Natural killer cell treated with Interleukin-12 subunit alpha and Interleukin-12 subunit beta and Interleukin-15 and Interleukin-18, amount 100 ng/mL, for 72 hours (primary cell): ENCODE measurements around the gene CUX1. TPM values are rescaled to one million over a fixed set of nuclear protein-coding genes. Genes with fewer than 3 reads are reported as not detected.
A peak's percentile ranks its signal among the peaks of the same experiment; 100 is the strongest.
"Not testable (repeated sequence)": the region's sequence is repeated elsewhere in the genome, so short reads cannot be mapped to it uniquely, and the experiment has no call there.

Experiments used
- ATAC-seq, 2 donors: fragments of 150-1000 bp; cut with Tn5 transposase in 1 of 2; sonication (Bioruptor Pico), chemical (Tn5 transposase) in 1 of 2; 2 replicates each; pipeline ENCODE4 v1.10.0; 2021
- DNase-seq: peaks from one replicate; pipeline ENCODE4 v3.0.0; 2022; ENCODE audit warnings: low spot score
- H3K27ac Mint-ChIP-seq, 2 donors: 1 replicate in 1 of 2; 2 replicates in 1 of 2; pipeline ENCODE4 v1.8.0; 2022; ENCODE audit warnings: mixed read lengths in 2 of 2, mild to moderate bottlenecking in 1 of 2, moderate library complexity in 1 of 2
- H3K27me3 Mint-ChIP-seq, 2 donors: 1 replicate in 1 of 2; 2 replicates in 1 of 2; pipeline ENCODE4 v1.8.0; 2022; ENCODE audit warnings: mixed read lengths in 2 of 2
- H3K36me3 Mint-ChIP-seq: one replicate; pipeline ENCODE4 v1.8.0; 2022; ENCODE audit warnings: mixed read lengths
- H3K4me1 Mint-ChIP-seq, 2 donors: 1 replicate in 1 of 2; 2 replicates in 1 of 2; pipeline ENCODE4 v1.8.0; 2022; ENCODE audit warnings: low read depth in 2 of 2, mixed read lengths in 2 of 2, mild to moderate bottlenecking in 1 of 2
- H3K4me3 Mint-ChIP-seq: one replicate; pipeline ENCODE4 v1.8.0; 2022; ENCODE audit warnings: mixed read lengths
- H3K9me3 Mint-ChIP-seq: 2 replicates; pipeline ENCODE4 v1.8.0; 2022; ENCODE audit warnings: mixed read lengths
- total RNA-seq, 2 donors: library from RNA; stranded (reverse); gene quantifications; one replicate each; pipeline ENCODE4 v1.2.3, GENCODE V29; 2022

CUX1 gene
- total RNA-seq, 2 donors from 2014 or later, result 25.2 to 28.5 TPM

DNA sequence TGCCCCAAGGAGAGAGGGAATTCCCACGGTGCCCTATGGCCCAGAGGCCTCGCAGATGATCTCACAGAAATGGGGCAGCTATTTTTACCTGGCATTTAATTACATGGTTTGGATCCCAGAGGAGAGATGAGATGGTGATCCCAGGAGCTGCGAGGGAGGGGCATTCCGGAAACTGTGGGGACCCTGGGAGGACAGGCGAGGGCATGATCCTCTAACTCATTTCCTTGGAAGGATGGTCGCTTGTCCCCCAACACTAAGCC is 478.7 kb downstream of the CUX1 start:
- Mint-ChIP-seq H3K9me3 (no peaks in the 10 kb centered on the region), H3K27me3 (peaks cover 0 to 5% of the 10 kb centered on the region in 2 donors), H3K27ac (no peak overlapping the region), H3K36me3 (no peaks in the 10 kb centered on the region), H3K4me1 (no peaks in the 10 kb centered on the region), H3K4me3 (no peak overlapping the region)
- no peak for ATAC-seq
- DNase-seq, result no peak

- ATAC-seq (no peak), DNase-seq (no peak)
- no peak overlapping the region for H3K4me3 Mint-ChIP-seq
- no peak overlapping the region for H3K27ac Mint-ChIP-seq
- no peaks in the 10 kb centered on the region for H3K9me3 Mint-ChIP-seq
- no peaks in the 10 kb centered on the region for H3K4me1 Mint-ChIP-seq
- H3K27me3 Mint-ChIP-seq, result peaks cover 0 to 2% of the 10 kb centered on the region in 2 donors
- no peaks in the 10 kb centered on the region for H3K36me3 Mint-ChIP-seq
Observed at GRCh38 chr7:102296514-102296913, 479.1 kb downstream of the CUX1 start.

DNA sequence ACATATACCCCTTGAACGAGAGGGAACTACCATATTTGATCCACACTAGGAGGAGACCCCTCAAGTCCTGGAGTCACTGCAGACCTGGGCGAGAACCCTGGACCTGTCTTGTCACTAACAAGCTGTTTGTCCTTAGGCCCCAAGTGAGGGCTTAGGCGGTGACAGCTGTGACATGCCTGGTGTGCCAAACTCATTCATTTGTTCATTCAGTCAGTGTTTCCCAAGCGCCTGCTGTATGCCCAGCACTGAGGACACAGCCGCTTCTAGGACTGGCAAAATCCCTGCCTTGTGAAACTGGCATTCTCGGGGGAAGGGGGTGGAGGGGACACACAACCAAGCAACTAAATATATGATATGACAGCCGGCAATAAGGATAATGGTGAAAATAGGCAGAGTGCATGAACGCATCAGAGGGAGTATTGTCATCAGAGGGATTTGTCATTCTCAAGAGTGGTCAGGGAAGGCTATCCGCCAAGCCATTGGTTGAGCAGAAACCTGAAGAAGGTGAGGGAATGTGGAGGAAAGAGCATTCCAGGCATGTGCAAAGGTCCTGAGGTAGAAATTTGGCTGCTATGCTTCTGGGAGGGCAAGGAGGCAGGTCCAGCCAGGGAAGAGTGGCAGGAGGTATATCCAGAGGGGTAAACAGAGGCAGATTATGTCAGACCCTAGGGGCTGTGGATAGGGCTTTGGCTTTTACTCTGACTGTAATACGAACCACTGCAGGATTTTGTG is 480.2 kb downstream of the CUX1 start:
- no peaks in the 10 kb centered on the region for H3K27me3 Mint-ChIP-seq
- H3K36me3 Mint-ChIP-seq, result no peaks in the 10 kb centered on the region
- ATAC-seq (no peak), DNase-seq (no peak)
- H3K4me3 Mint-ChIP-seq, result no peak overlapping the region
- no peaks in the 10 kb centered on the region for H3K4me1 Mint-ChIP-seq
- H3K9me3 Mint-ChIP-seq, result no peaks in the 10 kb centered on the region
- H3K27ac Mint-ChIP-seq, result no peak overlapping the region

GRCh38 chr7:102300643-102301221 is 483.3 kb downstream of the CUX1 start:
- H3K9me3 Mint-ChIP-seq, result no peaks in the 10 kb centered on the region
- H3K27me3 Mint-ChIP-seq, result no peaks in the 10 kb centered on the region
- H3K27ac Mint-ChIP-seq, result no peak overlapping the region
- no peaks in the 10 kb centered on the region for H3K36me3 Mint-ChIP-seq
- H3K4me1 Mint-ChIP-seq, result peaks cover 0 to 4% of the 10 kb centered on the region in 2 donors
- H3K4me3 Mint-ChIP-seq, result no peak overlapping the region
- DNase-seq (no peak), ATAC-seq (no peak)

DNA sequence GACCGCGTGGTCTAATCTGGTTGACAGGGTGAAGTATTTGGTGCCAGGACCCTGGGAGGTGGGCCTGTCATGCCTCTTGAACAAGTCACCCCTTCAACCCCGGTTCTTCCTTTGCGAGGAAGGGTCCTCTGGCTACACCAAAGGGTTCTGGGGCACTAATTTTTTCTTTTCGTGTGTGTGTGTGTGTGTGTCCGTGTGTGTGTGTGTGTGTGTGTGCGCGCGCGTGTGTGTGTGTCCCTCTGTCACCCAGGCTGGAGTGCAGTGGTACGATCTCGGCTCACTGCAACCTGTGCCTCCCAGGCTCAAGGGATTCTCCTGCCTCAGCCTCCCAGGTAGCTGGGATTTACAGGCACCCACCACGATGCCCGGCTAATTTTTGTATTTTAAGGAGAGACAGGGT is 483.9 kb downstream of the CUX1 start:
- H3K9me3 Mint-ChIP-seq, H3K4me3 Mint-ChIP-seq, ATAC-seq, H3K4me1 Mint-ChIP-seq, H3K27me3 Mint-ChIP-seq, H3K36me3 Mint-ChIP-seq, DNase-seq, H3K27ac Mint-ChIP-seq: not testable (repeated sequence)

DNA sequence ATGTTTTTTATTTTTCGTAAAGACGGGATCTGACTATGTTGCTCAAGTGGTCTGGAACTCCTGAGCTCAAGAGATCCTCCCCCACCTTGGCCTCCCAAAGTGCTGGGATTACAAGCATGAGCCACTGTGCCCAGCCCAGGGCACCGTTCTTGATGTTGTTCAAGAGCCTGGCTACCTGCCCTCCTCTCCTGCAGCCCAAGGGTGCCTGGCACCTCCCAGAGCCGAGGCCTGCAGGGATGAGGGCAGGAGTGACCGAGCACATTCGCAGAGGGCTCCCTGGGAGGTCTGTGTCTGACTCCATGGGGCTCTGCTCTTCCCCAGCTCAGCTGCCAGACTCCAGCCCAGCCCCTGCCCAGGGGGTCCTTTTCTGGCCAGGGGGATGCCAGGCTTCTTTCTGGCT is 484.6 kb downstream of the CUX1 start:
- Mint-ChIP-seq H3K9me3 (no peaks in the 10 kb centered on the region), H3K27me3 (no peaks in the 10 kb centered on the region), H3K36me3 (no peaks in the 10 kb centered on the region), H3K4me3 (no peak overlapping the region), H3K27ac (no peak overlapping the region), H3K4me1 (peaks cover 0 to 4% of the 10 kb centered on the region in 2 donors)
- DNase-seq (no peak), ATAC-seq (no peak)

DNA sequence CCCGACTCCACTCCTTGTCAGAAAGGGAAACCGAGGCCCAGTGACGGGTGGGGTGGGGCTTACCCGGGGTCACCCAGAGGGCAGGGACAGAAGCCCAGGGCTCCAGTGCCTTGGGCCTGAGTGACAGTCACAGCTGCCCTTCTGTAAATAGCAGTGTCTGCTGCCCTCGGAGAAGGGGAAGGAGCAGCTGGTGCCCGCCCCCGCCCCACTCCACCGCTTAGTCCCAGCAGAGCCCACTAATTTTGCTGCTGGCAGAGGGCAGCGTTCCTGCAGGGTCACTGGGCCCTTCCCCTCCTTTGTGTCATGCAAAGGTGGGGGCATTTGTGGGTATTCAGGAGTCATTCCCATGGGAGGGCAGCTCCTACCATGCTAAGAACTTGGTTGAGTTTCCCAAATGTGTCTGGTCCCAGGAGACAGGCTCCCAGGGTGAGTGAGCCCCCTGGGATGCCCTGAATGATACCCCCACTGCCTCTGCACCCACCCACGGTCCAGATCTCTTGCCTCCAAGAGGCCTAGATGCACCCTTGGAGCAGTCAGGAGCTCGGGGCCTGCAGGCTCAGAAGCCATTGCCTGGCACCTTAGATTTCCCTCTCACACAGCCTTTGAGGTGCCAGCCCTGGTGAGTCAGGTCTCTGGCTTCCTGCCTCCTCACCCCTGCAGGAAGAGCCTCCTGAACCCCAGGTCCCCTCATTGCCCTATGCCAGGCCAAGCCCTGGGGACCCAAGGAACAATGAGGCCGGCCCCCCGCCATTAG is 486.4 kb downstream of the CUX1 start:
- H3K36me3 Mint-ChIP-seq, result no peaks in the 10 kb centered on the region
- H3K27me3 Mint-ChIP-seq, result no peaks in the 10 kb centered on the region
- no peak for DNase-seq
- no peak overlapping the region for H3K4me3 Mint-ChIP-seq
- no peak for ATAC-seq
- H3K27ac Mint-ChIP-seq, result no peak overlapping the region
- H3K9me3 Mint-ChIP-seq, result no peaks in the 10 kb centered on the region
- peaks cover 0 to 4% of the 10 kb centered on the region in 2 donors for H3K4me1 Mint-ChIP-seq

- Mint-ChIP-seq H3K4me1 (peaks cover 0 to 4% of the 10 kb centered on the region in 2 donors), H3K4me3 (no peak overlapping the region), H3K27ac (no peak overlapping the region), H3K27me3 (no peaks in the 10 kb centered on the region), H3K9me3 (no peaks in the 10 kb centered on the region), H3K36me3 (no peaks in the 10 kb centered on the region)
- no peak for DNase-seq
- ATAC-seq, result no peak
Observed at GRCh38 chr7:102304668-102305067, 487.2 kb downstream of the CUX1 start.

- Mint-ChIP-seq H3K27me3 (no peaks in the 10 kb centered on the region), H3K4me3 (peak overlapping the region; percentile 62), H3K36me3 (no peaks in the 10 kb centered on the region), H3K4me1 (peaks cover 0 to 4% of the 10 kb centered on the region in 2 donors), H3K9me3 (no peaks in the 10 kb centered on the region), H3K27ac (peak overlapping the region; percentile 33 to 60)
- ATAC-seq (no peak), DNase-seq (no peak)
Observed at GRCh38 chr7:102305414-102306268, 488.2 kb downstream of the CUX1 start.

DNA sequence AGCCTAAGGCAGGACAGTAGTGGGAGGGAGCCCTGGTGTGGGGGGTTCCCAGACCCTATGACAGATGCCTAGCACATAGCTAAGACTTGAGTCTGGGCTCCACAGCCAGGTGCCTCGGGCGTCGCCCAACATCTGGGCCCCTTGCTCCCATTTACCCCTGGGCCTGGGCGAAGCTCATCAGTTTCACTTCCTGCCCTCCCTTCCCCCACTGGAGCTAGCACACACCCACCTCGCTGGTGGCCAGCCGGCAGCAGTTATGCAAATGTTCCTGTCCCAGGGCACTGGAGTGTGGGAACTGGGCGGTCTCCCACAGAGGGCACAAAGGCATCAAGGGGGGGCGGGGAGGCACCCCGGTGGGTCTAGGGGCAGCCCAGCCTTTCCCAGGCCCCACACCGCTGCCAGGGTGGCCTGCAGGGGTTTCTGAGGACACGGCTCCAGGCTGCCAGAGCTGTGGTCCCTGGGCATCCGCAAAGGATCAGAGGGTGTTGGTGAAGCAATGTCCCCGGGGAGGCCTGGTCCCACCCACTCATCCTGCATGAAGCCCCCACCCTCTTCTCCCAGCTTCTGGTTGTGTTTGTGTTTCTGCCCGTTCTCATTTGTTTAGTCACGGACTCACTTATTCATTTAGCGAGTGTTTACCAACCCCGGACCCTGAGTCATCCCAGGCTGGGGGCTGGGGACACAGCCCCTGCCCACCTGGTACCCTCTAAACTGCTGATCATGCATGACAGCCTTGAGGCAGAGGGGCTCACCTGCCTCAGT is 489.7 kb downstream of the CUX1 start:
- peak overlapping the region; percentile 66 for H3K4me3 Mint-ChIP-seq
- no peak for DNase-seq

GRCh38 chr7:102310414-102310815 is 493.0 kb downstream of the CUX1 start:
- Mint-ChIP-seq H3K4me1 (peaks cover 0 to 3% of the 10 kb centered on the region in 2 donors), H3K36me3 (no peaks in the 10 kb centered on the region), H3K27me3 (no peaks in the 10 kb centered on the region), H3K9me3 (no peaks in the 10 kb centered on the region), H3K27ac (no peak overlapping the region), H3K4me3 (no peak overlapping the region)
- DNase-seq (no peak), ATAC-seq (no peak)

More for the DNA sequence above, 489.7 kb downstream of the CUX1 start:
- peak overlapping the region; percentile 50 to 60 for H3K27ac Mint-ChIP-seq
- H3K9me3 Mint-ChIP-seq, result no peaks in the 10 kb centered on the region
- no peaks in the 10 kb centered on the region for H3K36me3 Mint-ChIP-seq
- H3K27me3 Mint-ChIP-seq, result no peaks in the 10 kb centered on the region
- peak; percentile 78 to 82 for ATAC-seq
- peaks cover 0 to 4% of the 10 kb centered on the region in 2 donors for H3K4me1 Mint-ChIP-seq

DNA sequence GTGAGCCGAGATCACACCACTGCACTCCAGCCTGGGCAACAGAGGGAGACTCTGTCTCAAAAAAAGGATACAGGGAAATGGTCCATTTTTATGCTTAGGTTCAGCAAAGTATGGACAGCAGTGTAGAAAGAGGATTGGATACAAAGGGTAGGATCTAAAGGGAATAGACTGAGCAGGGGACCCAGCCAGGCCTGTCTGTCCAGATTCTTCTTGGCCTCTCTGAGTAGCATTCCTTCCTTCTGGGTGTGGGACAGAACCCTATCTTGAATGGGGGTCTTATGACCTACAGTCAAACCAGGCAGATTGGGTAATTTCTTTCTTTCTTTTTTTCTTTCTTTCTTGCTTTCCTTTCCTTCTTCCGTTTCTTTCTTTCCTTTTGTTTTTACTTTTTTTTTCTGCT is 494.9 kb downstream of the CUX1 start:
- ATAC-seq (no peak), DNase-seq (no peak)
- H3K4me1 Mint-ChIP-seq, result no peaks in the 10 kb centered on the region
- no peak overlapping the region for H3K4me3 Mint-ChIP-seq
- H3K9me3 Mint-ChIP-seq, result no peaks in the 10 kb centered on the region
- H3K27me3 Mint-ChIP-seq, result no peaks in the 10 kb centered on the region
- no peaks in the 10 kb centered on the region for H3K36me3 Mint-ChIP-seq
- H3K27ac Mint-ChIP-seq, result no peak overlapping the region
